ENCODE results near the gene CFAP20DC.
"Not testable (repeated sequence)": the region's sequence is repeated elsewhere in the genome, so short reads cannot be mapped to it uniquely, and the experiment has no call there.

The CFAP20DC gene

DNA sequence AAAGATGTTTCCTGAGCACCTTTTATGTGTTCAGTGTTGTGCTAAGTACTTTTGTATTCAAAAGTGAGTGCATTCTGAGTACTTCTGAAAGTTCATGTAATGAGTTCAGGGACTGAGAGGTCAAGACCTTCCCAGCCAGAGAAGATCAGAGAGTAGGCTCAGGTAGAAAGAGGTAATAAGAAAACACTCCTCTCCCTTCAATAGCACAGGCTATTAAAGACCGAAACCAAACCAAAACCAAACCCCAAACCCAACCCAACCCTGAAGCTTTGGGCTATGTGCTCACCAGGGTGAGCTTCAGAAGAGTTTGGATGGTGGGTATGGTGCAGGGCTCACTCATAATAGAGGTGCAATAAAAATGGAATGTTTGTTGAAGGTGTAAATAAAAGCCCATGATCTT is 306.5 kb downstream of the CFAP20DC start:
- no peak for DNase-seq (ENCODE audit: low spot score)

DNA sequence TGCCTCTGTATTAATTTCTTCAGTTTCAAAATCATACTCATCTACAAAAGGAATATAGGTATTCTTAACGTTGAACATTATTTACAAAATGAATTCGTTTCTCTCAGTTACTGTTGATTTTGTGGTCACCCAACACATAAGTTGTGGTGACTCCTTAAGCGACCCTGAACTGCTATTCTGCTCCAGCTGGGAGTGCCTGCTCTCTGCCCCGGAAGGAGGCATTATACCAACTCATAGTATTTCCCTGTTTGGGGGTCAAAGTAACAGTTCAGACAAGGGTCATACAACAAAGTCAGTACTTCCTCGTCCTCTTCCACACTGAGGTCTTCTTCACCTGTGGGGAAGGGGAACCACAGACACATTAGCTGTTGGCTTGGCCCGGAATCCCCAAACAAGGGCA is 307.6 kb downstream of the CFAP20DC start:
- DNase-seq (ENCODE audit: low spot score) = no peak

DNA sequence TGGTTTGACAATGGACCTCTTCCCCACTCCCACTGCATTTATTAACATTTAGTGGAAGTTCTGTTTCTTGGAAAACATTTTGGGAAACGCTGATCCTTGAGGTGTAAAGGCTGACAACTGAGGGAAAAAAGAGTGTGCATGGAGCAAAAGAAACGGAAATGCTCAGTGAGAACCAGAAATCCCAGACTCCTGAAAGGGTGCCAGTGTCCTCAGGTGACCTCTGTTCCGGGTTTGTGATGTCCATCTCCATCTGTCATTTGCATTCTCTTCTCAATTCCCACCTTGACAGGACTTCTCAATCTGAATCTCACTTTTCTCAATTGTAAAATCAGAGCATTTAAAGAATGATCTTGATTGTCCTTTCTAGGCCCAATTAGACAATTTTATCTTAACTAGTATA is 312.2 kb downstream of the CFAP20DC start:
- no peak for DNase-seq (ENCODE audit: low spot score)

DNA sequence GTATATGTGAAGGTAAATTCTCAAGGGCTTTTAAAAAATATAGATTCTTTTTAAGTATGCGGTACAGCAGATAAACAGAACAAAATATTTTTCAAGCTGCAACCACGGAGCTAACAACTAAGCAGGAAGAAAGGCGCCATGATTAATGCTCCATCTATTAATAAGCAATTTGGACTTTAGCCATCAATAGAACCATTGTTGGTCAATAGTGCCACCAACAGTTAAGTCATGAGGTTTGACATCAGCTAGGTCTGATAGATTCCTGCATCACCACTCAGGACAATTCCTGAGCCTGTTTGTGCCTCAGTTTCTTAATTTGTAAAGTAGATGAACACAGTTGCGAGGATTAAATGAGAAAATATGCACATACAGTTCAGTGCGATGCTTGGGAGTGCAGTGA is 318.2 kb downstream of the CFAP20DC start:
- no peak for DNase-seq (ENCODE audit: low spot score)

DNA sequence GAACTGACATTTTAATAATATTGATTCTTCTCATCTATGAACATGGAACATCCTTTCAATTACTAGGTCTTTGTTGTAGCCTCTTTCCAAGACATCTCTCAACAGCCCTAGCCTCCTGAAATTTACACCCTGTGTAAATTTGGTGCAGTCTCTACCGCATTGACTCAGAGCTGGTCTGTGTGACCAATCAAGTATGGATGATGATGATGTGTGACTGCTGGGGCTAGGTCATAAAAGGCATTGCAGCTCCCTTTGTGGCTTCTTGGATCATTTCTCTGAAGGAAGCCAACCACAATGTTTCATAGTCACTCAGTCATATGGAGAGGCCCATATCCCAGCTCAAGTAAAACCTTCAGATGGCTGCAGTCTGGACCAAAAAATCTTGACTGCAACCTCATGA is 321.1 kb downstream of the CFAP20DC start:
- DNase-seq (ENCODE audit: low spot score) = no peak

DNA sequence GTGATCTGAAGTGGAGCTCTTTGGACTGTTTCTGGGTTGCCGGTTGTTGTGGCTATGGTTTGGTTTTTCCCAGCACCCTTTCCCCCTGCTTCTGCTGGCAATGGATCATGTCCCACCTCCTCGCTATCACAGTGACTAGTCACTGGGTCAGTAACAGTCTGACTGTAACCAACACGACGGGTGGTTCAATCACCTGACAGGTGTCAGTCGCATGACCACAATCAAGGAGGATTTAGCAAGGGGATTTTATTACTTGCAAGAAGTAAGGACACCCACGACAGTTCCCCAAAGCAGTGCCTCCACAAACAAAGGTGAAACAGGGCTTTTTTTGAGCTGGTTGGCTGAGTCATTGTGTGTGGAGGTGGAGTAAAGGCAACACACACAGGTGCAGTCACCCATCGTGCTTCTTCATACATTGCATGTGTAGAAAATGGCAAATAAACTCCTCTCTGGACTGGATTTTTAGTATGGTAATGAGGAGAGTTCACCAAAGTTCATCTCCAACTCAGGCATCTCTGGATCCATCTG is 324.4 kb downstream of the CFAP20DC start:
- DNase-seq (ENCODE audit: low spot score) = no peak

DNA sequence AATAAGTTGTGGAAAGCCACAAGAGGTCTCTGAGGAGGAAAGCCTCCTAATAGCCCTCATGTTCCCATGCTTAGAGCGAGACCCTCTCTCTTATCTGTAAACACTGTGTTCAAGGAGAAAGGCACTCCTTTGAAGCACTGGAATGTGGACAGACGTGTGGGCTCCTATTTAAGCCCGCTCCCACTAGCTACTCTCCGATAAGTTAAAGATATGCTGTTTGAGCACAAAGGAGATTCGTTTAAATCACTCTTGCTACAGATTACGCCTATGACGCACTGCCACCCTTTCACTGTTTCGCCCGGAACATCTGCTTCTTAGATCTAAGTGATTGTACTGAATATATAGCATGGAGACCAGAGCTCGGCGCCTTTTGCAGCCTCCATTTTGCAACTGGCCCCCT is 325.5 kb downstream of the CFAP20DC start:
- no peak for DNase-seq (ENCODE audit: low spot score)

DNA sequence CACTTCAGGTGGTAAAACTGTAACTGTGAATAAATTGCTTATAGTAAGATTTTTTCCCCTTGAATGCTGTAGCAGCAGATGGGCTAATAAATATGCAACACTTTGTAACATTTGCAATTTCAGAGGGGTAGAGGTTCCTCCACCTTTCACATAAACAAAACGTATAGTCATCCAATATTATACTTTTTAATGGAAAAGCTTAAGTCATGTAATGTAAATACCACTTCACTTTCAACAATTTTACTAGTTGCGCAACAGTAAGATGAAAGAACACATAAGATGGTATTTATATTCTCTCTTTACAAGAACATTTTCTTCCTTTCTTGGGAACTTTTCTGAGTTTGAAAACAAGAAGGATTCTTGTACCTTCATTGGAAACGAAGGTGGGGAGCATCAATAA is 326.7 kb downstream of the CFAP20DC start:
- DNase-seq (ENCODE audit: low spot score) = no peak

DNA sequence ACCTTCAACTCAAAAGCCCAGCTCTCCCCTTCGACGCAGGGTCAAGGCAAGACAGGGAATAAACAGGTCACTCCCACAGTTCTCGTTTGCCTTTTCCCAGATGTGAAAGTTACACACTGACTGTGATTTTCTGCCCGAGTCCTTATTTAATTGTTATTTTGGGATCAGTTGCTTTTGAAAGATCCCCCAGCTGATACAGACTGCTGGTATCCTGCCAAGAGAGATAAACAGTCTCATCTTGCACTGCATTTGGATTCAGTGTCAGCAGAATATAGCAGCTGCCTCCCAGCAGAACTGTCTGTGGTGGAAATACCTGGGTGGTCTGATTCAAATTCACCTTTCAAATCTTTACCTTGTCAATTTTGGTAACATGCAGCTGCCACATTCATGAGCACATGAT is 327.3 kb downstream of the CFAP20DC start:
- DNase-seq (ENCODE audit: low spot score) = no peak

DNA sequence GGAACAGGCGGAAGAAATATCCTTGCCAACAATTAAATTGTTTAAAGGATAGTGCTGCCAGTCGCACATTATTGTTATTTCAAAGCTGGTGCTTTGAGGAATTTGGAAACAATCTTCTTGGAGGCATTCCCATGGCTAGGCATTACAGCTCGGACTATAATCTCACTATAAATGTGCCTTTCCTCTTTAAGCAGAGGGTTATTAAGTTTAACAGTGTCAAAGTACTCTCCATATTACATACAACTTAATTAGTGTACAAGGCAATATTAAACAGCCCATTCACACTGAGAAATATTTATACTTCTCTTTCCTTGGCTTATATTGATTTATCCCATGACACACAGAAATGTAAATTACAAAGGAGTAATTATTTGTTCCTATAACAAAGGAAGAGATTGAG is 329.3 kb downstream of the CFAP20DC start:
- no peak for DNase-seq (ENCODE audit: low spot score)

DNA sequence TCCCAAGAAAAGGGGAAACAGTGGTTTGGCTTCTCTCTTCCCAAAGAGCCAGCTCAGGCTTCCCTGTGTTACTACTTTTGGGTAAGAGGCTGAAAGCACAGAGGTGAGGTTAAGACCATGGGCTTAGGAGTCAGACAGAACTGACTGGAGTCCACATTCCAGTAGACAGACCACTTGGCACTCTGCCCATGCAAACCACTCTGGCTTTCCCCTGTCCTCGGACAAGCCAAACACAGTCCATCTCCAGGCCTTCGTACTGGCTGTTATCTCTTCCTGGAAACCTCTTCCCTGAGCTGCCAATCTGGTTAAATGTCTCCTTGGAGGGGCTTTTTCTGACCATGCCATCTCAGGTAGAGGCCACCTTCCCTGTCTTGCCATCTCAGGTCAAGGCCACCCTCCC is 330.1 kb downstream of the CFAP20DC start:
- DNase-seq (ENCODE audit: low spot score) = no peak

DNA sequence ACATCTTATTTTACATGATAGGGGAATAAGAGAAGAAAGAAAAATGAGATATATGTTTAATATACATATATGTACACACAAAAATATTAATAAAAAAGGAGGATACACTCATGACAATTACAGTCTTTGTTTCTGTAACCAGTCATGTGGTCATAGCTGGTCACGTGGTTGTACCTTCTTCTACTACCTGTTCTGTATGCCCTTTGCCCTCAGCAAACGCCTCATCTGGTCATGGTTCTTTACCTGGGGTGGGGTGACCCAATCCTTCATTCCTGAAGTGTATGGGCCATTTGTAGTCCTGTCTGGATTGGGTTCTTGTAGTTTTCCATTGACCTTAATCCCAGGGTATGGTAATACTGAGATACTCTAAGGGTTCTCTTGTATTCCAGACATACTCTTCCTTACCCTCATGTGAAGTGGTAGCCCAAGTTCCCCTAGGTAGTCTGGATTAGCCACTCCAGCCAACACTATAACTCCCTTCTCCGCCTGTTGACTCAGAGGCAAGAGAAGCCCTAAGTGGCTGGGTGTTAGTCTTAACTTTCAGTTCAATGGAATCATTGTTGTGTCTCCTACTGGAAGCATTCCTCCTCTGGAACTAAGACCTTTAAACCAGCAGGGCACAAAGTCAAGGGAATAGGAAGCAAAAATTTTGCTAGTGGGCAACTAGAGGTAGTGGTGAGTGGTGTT is 336.0 kb downstream of the CFAP20DC start:
- DNase-seq (ENCODE audit: low spot score) = no peak

DNA sequence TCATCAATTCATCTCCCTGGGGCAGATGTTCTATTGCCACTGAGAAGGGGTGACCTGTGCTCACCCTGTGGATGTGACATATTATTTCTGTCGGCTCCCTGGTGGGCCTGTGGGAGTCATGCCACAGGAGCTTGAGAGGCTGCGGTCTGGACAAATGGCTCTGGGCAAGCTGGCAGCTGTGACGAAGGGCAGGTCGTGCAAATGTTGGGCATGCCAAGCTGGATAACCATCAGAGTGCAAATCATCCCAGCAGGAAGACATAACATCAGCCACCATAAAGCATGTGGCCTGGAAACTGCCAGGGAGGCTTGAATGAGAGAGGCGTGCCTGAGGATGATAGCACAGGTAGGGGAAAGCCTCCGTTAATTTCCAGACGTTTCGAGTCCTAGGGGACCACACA is 338.0 kb downstream of the CFAP20DC start:
- no peak for DNase-seq (ENCODE audit: low spot score)

DNA sequence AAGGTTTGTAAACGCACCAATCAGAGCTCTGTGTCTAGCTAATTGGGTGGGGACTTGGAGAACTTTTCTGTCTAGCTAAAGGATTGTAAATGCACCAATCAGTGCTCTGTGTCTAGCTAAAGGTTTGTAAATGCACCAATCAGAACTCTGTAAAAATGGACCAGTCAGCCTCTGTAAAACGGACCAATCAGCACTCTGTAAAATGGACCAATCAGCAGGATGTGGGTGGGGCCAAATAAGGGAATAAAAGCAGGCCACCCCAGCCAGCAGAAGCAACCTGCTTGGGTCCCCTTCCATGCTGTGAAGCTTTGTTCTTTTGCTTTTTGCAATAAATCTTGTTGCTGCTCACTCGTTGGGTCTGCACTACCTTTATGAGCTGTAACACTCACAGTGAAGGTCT is 340.8 kb downstream of the CFAP20DC start:
- not testable (repeated sequence) for DNase-seq (ENCODE audit: low spot score)

DNA sequence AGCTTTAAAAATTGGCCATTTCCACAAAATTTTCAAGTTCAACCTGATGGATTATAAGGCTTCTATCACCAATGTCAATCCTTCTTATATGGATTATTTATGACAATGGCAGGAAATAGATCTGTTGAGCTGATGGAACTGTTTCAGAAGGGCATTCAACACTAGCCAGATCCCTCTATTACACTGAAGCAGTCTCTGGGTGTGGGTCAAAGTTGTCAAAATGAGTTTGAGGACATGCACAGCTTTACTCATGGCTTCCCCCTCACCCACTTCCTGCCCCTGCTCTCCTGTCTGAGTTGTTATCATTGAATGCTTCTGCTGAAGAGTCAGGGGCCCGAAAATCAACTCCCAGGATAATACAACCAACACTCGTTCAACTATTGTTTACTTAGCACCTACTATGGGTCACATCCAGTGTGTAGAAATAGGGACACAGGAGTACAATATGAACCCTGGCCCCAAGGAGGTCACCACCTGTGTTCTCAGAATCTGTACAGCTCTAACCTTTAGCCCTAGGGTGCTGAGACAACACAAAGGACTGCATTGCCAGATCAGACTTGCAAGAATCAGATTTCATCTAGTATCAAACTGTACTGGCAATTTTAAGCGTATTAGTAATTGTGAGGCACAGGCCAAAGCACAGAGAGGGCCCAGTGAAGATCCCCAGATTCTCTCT is 341.6 kb downstream of the CFAP20DC start:
- DNase-seq (ENCODE audit: low spot score) = no peak

DNA sequence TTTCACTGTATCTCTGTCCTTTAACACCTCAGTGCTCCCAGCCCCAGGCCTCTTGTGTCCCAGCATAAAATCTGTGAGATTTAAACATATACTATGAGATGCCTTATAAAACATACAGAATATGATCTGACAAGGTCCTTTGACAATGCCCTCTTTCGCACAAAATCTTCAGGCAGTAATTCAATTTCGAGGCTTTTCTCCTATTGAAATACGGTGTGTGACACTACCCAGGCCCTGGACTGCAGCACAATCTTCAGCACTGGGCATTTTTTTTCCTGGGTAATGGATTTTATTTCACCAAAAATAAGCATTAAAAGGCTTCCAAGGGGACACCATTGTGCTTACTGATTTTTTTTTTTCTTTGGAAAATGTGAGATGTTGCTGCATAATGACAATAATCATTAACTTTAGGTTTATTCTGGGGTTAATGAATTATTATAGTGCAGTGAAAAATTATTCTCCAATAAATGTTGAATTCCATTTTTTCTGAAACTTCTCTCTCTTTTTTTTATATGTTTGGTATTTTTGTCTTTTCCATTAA is 342.4 kb downstream of the CFAP20DC start:
- DNase-seq (ENCODE audit: low spot score) = no peak

DNA sequence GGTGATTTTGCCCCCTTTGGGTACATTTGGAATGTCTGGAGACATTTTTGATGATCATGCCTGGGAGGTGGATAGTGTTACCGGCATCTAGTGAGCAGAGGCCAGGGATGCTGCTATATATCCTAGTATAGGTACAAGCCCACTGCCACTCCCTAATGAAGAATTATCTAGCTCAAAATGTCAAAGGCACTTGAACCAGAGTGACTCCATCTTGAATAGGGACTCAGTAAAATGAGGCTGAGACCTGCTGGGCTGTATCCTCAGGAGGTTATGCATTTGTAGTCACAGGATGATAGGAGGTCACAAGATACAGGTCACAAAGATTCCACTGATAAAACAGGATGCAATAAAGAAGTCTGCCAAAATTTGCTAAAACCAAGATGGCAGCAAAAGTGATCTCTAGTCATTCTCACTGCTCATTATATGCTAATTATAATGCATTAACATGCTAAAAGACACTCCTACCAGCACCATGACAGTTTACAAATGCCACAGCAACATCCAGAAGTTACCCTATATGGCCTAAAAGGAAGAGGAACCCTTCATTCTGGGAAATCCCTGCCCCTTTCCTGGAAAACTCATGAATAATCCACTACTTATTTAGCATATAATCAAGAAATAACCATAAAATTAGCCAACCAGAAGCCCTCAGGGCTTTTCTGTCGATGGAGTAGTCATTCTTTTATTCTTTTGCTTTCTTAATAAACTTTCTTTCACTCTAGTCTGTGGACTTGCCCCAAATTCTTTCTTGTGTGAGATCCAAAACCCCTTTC is 343.2 kb downstream of the CFAP20DC start:
- DNase-seq (ENCODE audit: low spot score) = no peak

DNA sequence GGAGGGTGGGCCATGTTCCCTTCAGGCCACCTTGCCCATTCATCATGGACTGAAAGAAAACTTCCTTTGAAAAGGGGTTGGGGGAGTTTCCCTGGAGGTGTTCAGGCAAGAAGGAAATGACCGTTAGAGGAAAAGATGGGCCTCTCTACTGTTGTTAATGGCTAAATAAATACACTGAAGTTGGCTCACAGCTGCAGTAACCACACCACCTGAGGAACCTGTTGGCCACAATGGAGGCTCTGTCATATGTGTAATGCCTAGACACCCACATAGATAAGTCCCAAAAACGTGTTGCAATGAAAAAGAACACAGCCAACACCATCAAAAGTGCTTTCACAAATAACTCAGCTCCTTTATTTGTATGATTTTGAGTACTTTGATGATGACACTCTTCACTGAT is 345.1 kb downstream of the CFAP20DC start:
- no peak for DNase-seq (ENCODE audit: low spot score)

DNA sequence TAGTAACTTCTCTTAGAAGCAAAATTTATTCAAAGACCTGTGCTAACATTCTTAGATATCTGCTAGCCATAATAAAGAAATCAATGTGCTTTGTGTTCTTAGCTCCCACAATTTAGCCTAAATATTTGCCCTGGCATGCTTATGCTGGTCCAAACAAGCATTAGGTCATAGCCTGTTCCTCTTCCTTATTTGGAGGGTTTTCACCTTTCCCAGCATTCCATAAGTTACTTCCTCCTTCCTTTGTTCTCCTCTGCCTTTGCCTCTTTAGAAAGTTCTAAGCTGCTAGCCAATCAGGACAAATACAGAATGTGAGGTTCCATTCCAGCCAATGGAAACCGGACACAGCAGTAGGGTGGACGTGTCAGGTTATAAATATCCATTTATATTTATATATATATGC is 345.5 kb downstream of the CFAP20DC start:
- not testable (repeated sequence) for DNase-seq (ENCODE audit: low spot score)

DNA sequence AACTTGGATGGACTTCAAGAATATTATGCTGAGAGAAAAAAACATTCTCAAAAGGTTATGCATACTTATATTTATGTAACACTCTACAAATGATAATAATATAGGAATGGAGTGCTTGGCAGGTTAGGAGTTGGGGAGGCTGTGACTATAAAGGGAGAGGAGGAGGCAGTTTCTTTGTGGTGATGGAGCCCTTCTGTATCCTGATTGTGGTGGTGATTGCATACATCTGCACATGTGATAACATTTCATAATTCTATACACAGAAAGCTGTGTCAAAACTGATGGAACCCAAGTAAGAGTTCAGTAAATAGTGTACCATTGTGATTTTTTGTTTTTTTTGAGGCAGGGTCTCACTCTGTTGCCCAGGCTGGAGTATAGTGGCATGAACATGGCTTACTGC is 351.6 kb downstream of the CFAP20DC start:
- no peak for DNase-seq (ENCODE audit: low spot score)

DNA sequence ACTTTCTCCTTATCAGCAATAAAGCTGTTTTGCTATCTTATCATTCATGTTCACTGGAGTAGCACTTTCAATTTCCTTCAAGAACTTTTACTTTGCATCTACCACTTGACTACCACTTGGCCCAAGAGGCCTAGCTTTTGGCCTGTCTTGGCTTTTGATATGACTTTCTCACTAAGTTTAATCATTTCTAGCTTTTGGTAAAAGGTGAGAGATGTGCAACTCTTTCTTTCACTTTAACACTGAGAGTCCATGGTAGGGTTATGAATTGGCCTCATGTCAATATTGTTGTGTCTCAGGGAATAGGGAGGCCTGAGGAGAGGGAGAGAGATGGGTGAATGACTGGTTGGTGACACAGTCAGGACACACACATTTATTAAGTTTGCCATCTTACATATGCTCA is 352.3 kb downstream of the CFAP20DC start:
- no peak for DNase-seq (ENCODE audit: low spot score)

DNA sequence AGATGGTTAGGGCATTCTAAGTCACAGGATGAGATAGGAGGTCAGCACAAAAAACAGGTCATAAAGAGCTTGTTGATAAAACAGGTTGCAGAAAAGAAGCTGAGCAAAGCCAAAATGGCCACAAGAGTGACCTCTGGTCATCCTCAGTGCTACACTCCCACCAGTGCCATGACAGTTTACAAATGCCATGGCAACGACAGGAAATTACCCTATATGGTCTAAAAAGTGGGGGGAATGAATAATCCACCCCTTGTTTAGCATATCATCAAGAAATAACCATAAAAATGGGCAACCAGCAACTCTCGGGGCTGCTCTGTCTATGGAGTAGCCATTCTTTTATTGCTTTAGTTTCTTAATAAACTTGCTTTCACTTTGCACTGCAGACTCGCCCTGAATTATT is 353.0 kb downstream of the CFAP20DC start:
- not testable (repeated sequence) for DNase-seq (ENCODE audit: low spot score)

DNA sequence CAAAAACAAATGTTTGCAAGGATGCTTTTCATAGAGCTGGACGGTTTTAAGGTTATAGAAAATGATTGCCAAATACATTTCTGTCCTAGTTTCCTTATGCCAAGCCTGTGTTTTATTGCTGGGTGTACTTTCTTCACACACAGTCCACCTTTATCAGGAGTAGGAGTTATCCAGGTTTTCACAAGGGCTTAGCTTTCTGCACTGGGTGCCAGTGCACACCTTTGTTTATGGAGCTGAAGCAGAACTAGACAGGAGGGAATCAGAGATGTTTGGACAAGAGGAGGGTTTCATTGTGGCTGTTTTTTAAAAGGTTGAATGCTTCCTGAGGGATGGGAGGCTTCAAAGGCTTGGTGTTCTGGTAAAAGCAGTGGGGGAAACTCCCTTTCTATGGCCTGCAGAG is 353.7 kb downstream of the CFAP20DC start:
- DNase-seq (ENCODE audit: low spot score) = no peak
